Measurements from ENCODE around the gene DGKE.

Gene DGKE

GRCh38 chr17:56851008-56851407 is 17.1 kb downstream of the DGKE start:
- no peak for DNase-seq

DNA sequence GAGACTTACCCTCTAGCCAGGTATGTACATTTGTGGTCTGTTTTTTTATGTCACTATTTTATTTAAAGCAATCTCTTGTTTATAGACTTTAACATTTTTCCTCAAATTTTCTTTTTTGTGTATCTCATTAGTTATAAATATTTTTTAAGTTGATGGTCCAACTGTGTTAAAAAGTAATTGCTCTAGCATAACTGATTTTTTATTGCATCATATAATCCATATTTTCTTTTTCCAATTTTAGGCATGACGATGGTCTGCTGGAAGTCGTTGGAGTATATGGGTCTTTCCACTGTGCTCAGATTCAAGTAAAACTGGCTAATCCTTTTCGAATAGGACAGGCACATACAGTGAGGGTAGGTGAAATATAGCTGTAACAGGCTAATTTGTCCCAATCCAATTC is 27.9 kb downstream of the DGKE start:
- no peak for DNase-seq

DNA sequence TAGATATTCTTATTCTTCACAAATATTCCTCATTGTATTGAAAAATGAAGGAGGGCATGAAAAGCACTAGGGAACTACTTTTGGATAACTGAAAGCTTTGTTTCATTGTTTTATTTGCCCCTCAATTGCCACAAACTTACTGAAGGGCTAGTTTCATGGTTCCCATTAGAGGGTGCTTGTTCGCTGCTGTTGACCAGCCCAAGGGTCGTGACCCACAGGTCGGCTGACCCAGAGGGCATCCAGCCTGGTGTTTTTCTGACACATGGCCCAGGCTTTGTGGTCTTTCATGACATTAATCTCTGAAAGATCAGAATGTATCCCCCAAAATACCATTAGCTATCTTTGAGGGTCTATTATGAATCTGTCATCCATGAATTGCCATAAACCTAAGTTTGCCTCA is 30.0 kb downstream of the DGKE start:
- DNase-seq: no peak

- no peak for DNase-seq
Observed at GRCh38 chr17:56866076-56866475, 32.1 kb downstream of the DGKE start.

DNA sequence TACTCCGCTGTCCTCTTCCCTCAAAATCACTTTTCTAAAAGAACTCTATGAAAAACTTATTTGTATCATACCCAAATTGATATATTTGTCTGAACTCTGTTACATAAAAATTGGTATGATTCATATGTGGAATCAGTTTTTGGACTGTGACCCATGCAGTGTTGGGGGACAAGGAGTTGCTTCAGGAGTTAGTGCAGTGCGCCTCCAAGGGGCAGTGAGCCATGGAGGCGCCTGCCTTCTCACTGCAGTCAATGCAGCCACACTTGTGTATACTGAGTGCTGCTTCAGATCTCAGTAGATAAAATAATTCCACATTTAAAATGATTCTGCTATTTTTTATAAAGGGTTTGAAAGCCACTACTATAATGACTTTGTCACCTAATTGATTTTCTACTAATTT is 32.5 kb downstream of the DGKE start:
- peak; percentile 9 for DNase-seq

- DNase-seq: no peak
Observed at GRCh38 chr17:56867948-56868376, 34.0 kb downstream of the DGKE start.

DNA sequence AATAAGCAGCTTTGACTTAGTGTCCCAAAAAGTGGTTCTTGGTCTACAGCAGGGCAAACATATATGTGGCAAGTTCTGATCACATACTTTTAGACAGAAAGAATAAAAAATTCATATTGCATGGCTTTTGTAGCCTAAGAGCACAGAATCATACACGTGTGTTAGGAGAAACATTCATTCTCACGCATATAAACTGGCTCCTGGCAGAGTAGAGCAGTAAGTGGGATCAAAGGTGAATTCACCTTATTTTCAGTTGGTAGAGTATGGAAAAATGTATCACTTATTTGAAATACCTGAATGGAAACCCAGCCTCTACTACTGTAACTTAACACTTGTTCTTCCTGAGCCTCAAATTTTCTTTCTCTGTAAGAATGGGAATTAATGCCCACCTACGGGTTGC is 34.8 kb downstream of the DGKE start:
- no peak for DNase-seq

- no peak for DNase-seq
Observed at GRCh38 chr17:56870081-56870651, 36.2 kb downstream of the DGKE start.

DNA sequence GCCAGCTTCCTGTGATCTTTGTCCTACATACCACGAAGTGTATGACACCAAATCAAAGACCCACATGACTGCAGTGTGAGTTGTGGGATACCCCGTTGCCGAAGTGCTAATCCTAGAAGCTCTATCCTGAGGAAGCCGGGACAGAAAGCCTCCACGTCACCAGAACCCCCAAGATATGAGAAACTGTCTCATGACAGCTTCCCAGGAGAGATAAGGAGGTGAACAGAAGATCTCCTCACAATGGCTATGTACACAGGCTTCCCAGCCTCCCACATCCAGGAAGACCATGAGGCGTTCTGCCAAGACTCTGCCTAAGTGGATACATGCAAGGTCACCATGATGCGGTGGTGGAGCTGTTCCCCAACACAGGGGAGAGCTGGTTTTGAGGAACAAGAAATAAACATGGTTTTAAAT is 42.8 kb downstream of the DGKE start:
- no peak for DNase-seq

GRCh38 chr17:56879280-56879679 is 45.3 kb downstream of the DGKE start:
- no peak for DNase-seq

- peak; percentile 5 for DNase-seq
Observed at GRCh38 chr17:56880133-56880532, 46.2 kb downstream of the DGKE start.

- no peak for DNase-seq
Observed at GRCh38 chr17:56880571-56880970, 46.6 kb downstream of the DGKE start.

DNA sequence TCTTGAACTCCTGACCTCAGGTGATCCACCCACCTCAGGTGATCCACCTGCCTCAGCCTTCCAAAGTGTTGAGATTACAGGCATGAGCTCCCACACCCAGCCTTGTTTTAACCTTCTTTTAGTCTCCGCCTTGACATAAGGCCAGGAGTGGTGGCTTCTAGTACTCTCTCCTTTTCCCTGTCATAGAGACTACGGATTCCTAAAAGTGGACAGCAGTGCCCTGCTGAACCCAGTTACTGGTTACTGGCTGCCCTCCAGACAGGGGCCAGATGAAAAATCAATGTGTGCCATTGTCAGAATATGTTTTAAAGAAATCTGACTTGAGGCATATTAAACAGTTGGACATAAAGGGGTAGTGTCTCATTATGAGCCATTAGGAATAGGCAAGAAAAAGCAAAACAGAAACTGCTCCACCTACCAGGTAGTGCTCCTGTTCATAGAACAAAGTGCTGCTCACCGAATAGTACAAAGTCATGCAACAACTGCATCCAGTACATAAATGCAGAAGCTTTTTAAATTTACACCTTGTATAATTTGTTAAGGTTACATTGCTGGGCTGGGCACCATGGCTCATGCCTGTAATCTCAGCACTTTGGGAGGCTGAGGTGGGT is 47.8 kb downstream of the DGKE start:
- DNase-seq: no peak

DNA sequence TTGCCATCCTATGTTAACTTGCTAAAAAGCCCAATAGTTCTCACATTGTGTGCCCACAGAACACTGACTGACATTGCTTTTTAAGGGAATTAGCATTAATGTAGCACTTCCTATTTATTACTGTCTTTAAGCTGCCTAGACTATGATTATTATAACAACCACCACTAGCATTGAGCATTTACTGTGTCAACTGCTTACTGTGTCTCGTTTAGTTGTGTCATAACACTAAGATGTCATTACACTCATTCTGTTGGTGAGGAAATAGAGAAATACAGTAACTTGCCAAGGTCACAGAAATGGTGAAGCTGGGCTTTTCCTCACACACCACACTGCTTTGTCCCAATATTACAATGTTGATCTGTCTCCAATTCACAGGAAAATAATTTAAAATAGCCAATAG is 49.7 kb downstream of the DGKE start:
- no peak for DNase-seq

- DNase-seq: peak; percentile 75
Observed at GRCh38 chr17:56884483-56885311, 50.7 kb downstream of the DGKE start.

- no peak for DNase-seq
Observed at GRCh38 chr17:56885312-56885657, 51.3 kb downstream of the DGKE start.

DNA sequence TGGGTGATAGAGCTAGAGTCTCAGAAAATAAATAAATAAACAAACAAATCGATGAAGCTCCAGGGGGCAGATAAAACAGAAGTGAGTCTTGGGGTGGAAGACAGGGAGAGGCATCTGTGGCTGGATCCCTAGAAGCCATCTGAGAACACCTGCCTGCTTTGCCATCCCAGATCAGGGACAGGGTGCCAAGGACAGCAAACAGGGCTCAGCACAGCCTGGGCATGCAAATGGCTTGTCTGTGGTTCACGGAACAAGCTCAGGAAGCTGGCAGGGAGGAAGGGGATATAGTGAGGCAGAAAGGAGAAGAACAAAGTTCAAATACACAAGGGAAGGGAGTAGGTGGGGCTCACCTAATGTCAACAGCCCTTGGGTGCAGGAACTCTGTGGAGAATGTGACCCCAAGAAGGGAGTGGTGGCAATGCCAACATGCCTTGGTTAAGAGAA is 52.4 kb downstream of the DGKE start:
- DNase-seq: no peak

DNA sequence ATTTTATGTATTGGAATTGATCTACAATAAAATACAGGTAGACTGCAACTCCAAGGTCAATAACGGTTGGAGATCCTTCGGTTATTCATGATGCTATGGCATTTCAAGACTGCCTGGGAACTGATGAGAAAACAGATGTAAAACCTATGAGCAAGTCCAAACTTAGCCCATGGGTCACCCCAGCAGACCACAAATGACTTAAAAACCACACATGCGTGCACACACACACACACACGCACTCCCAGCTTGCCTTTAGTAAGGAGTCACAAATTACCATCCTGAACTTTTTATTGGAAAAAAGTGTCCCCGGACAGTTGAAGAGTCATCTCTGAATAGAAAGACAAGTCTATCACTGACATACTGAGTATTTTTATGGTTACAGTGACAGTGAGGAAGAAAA is 53.2 kb downstream of the DGKE start:
- DNase-seq: no peak

DNA sequence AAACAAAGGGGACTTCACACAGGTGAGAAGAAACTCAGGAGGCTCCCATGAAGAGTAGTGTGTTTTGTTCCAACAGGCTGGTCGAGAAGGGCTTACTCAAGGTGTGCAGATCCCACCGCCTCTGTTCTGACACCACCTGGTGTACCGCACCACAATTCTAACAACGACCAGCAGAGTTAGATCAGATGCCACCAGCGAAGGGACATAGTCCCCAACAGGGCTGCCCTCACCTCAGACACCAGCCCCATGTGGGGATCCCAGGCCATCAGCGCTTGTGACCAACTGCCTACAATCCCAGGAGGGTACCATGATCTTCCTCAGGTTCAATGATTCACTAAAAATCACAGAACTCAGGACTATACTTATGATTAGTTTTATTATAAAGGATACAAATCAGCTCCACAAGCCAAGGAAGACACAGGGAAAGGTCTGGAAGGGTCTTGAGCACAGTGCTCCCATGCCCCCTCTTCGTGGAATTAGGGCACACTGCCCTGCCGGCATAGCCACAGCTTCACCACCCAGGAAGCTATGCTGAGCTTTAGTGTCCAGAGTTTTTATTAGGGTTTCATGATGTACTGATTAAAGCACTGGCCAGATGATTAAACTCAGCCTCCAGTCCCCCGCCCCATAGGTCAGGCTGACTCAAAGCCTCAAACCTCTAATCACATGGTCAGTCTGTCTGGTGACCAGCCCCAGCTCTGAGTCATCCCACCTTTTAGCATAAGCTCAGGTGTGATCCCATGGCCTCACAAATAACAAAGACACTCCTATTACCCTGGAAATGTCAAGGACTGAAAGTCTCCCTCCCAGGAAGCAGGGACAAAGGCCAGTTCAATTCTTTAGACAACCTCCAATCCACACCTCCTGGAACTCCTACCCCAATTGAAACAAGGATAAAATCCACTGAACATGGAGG is 53.9 kb downstream of the DGKE start:
- no peak for DNase-seq

DNA sequence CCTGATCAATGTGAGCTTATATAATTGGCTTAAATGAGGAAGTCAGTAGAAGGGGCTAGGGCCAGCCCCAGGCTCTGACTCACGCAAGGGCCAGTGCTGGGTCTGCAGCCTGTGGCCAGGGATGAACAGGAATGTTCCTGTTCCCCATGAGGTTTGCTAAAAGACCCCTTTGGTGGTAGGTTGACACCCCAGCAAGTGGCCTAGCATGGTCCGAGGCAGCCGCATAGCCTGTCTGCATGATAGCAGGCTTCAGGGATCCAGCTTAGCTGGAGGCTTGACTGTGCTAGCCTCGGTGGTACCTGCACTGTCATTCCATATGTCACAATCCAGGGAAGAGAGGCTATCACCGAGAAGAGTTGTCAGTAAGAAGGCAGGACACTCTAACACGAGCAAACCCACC is 56.4 kb downstream of the DGKE start:
- no peak for DNase-seq

- no peak for DNase-seq
Observed at GRCh38 chr17:56890906-56891674, 57.1 kb downstream of the DGKE start.

- no peak for DNase-seq
Observed at GRCh38 chr17:56891751-56892150, 57.8 kb downstream of the DGKE start.

Data from NCI-H69 (cell line).